WERI-Rb-1 (cell line): ENCODE data around the gene DENND1A.

Experiments used
- DNase-seq: peaks from one replicate; pipeline ENCODE4 v3.0.0-alpha.2; 2020
- H3K27ac ChIP-seq: fragments of 250-450 bp; sonication (Bioruptor Pico); 2 replicates; pipeline ENCODE4 v1.5.1; 2020; ENCODE audit warnings: mild to moderate bottlenecking, moderate library complexity
- H3K27me3 ChIP-seq: fragments of 250-450 bp; sonication (Bioruptor Pico); 2 replicates; pipeline ENCODE4 v1.5.1; 2021; ENCODE audit warnings: mild to moderate bottlenecking, low read depth, moderate library complexity; ENCODE audit not compliant: insufficient read depth, severe bottlenecking
- H3K36me3 ChIP-seq: fragments of 250-450 bp; sonication (Bioruptor Pico); 2 replicates; pipeline ENCODE4 v1.5.1; 2020; ENCODE audit warnings: mild to moderate bottlenecking, moderate library complexity
- H3K4me3 ChIP-seq: 2 replicates; pipeline ENCODE4 v1.5.1; 2011; ENCODE audit warnings: low read depth, mild to moderate bottlenecking, control low read depth, low read length
- H3K9me3 ChIP-seq: fragments of 250-450 bp; sonication (Bioruptor Pico); 2 replicates; pipeline ENCODE4 v1.5.1; 2021; ENCODE audit warnings: mild to moderate bottlenecking, moderate library complexity; ENCODE audit not compliant: severe bottlenecking
- CTCF ChIP-seq: IDR thresholded peaks from 2 replicates; pipeline ENCODE4 v1.5.1; 2011; ENCODE audit warnings: low read depth, mild to moderate bottlenecking, control low read depth, inconsistent platforms, low read length

The DENND1A gene

GRCh38 chr9:123676869-123677268 is 253.1 kb downstream of the DENND1A start:
- H3K27ac ChIP-seq: no peak overlapping the region; the same call in 1 of the 2 replicates
- TF ChIP-seq CTCF: no peak
- H3K27me3 ChIP-seq: no peaks in the 10 kb centered on the region
- no peaks in the 10 kb centered on the region for H3K36me3 ChIP-seq
- peaks cover 12% of the 10 kb centered on the region for H3K9me3 ChIP-seq
- no peak for DNase-seq
- H3K4me3 ChIP-seq: no peak overlapping the region

GRCh38 chr9:123669346-123669745 is 260.6 kb downstream of the DENND1A start:
- Histone ChIP-seq H3K9me3 (peaks cover 12% of the 10 kb centered on the region), H3K27ac (peak overlapping the region; percentile 64), H3K4me3 (no peak overlapping the region), H3K27me3 (no peaks in the 10 kb centered on the region), H3K36me3 (peaks cover 4% of the 10 kb centered on the region)
- TF ChIP-seq CTCF: no peak
- peak; percentile 86 for DNase-seq

GRCh38 chr9:123663529-123663928 is 266.4 kb downstream of the DENND1A start:
- no peak for DNase-seq
- Histone ChIP-seq H3K27me3 (no peaks in the 10 kb centered on the region), H3K36me3 (peaks cover 15% of the 10 kb centered on the region), H3K9me3 (peaks cover 6% of the 10 kb centered on the region), H3K27ac (no peak overlapping the region), H3K4me3 (no peak overlapping the region)
- no peak for TF ChIP-seq CTCF

- Histone ChIP-seq H3K4me3 (no peak overlapping the region), H3K27me3 (no peaks in the 10 kb centered on the region), H3K9me3 (peaks cover 6% of the 10 kb centered on the region), H3K36me3 (peaks cover 15% of the 10 kb centered on the region), H3K27ac (no peak overlapping the region)
- no peak for DNase-seq
- no peak for TF ChIP-seq CTCF
Measured at GRCh38 chr9:123662057-123662776, 267.7 kb downstream of the DENND1A start.

GRCh38 chr9:123660691-123661466 is 269.0 kb downstream of the DENND1A start:
- DNase-seq: no peak

More at GRCh38 chr9:123660691-123661466, 269.0 kb downstream of the DENND1A start:
- H3K27me3 ChIP-seq: no peaks in the 10 kb centered on the region
- TF ChIP-seq CTCF: no peak
- no peak overlapping the region for H3K27ac ChIP-seq
- no peak overlapping the region for H3K4me3 ChIP-seq
- H3K36me3 ChIP-seq: peaks cover 11% of the 10 kb centered on the region
- H3K9me3 ChIP-seq: peaks cover 6% of the 10 kb centered on the region
